KMS-11 (cell line): ENCODE results near the gene HEPN1.

ENCODE experiments used
- H2AFZ ChIP-seq: fragments of 200-600 bp; sonication (generic); 2 replicates; pipeline ENCODE4 v1.6.1; 2016; ENCODE audit warnings: antibody characterized with exemption, mixed run types, low read depth
- H3K27ac ChIP-seq: fragments of 200-600 bp; sonication (generic); 2 replicates; pipeline ENCODE4 v1.6.1; 2016; ENCODE audit warnings: mild to moderate bottlenecking, mixed run types
- H3K27me3 ChIP-seq: fragments of 200-600 bp; sonication (generic); 2 replicates; pipeline ENCODE4 v1.6.1; 2017; ENCODE audit warnings: mild to moderate bottlenecking, low read depth, mixed run types, moderate library complexity; ENCODE audit not compliant: insufficient read depth
- H3K36me3 ChIP-seq: fragments of 200-600 bp; sonication (generic); 2 replicates; pipeline ENCODE4 v1.6.1; 2017; ENCODE audit warnings: mild to moderate bottlenecking, mixed run types; ENCODE audit not compliant: insufficient read depth
- H3K4me1 ChIP-seq: fragments of 200-600 bp; sonication (generic); 2 replicates; pipeline ENCODE4 v1.6.1; 2016; ENCODE audit warnings: mild to moderate bottlenecking, low read depth, mixed run types; ENCODE audit not compliant: poor library complexity, severe bottlenecking
- H3K4me2 ChIP-seq: fragments of 200-600 bp; sonication (generic); 2 replicates; pipeline ENCODE4 v1.7.0; 2016; ENCODE audit warnings: mild to moderate bottlenecking, mixed run types
- H3K4me3 ChIP-seq: fragments of 200-600 bp; sonication (generic); IDR thresholded peaks from 2 replicates; pipeline ENCODE4 v1.6.1; 2017; ENCODE audit warnings: low read depth, low read length, mixed read lengths; ENCODE audit not compliant: insufficient read depth
- H3K79me2 ChIP-seq: fragments of 200-600 bp; sonication (generic); 2 replicates; pipeline ENCODE4 v1.6.1; 2016; ENCODE audit warnings: low read depth, mixed run types; ENCODE audit not compliant: insufficient read depth
- H3K9ac ChIP-seq: fragments of 200-600 bp; sonication (generic); 2 replicates; pipeline ENCODE4 v1.6.1; 2016; ENCODE audit warnings: mild to moderate bottlenecking, mixed run types
- H4K20me1 ChIP-seq: fragments of 200-600 bp; sonication (generic); 2 replicates; pipeline ENCODE4 v1.6.1; 2016; ENCODE audit warnings: mild to moderate bottlenecking, mixed run types; ENCODE audit not compliant: insufficient read depth
- TF ChIP-seq, protein P1 (sequence below): fragments of 200-600 bp; sonication (generic); conservative IDR thresholded peaks from 2 replicates; pipeline ENCODE4 v1.6.1; 2017; ENCODE audit warnings: low read depth, mild to moderate bottlenecking, antibody characterized with exemption, low read length, moderate library complexity, mixed read lengths

Gene HEPN1

DNA sequence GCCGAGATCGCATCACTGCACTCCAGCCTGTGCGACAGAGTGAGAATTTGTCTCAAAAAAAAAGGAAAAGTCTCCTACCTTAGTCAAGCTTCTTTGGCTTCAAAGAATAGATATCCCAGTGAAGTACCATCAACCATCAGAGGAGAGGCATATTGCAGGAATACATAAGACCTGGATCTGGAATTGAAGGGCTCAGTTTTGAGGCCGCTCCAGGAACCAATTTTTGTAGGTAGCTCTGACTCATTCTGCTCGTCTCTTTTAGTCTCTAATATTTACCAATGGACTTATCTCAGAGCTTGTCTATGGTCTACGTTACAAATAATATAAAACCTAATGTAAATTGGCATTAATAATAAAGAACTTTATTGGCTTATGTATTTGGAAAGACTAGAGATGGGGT, 26.8 kb downstream of the HEPN1 start:
- no peaks in the 10 kb centered on the region for H3K4me1 ChIP-seq
- H3K36me3 ChIP-seq = no peaks in the 10 kb centered on the region
- H3K27ac ChIP-seq = no peak overlapping the region
- H2AFZ ChIP-seq = no peak overlapping the region
- H3K4me2 ChIP-seq = no peak overlapping the region
- no peaks in the 10 kb centered on the region for H3K27me3 ChIP-seq
- no peaks in the 10 kb centered on the region for H4K20me1 ChIP-seq
- H3K79me2 ChIP-seq = no peaks in the 10 kb centered on the region
- H3K9ac ChIP-seq = no peak overlapping the region
- H3K4me3 ChIP-seq = no peak overlapping the region
- TF ChIP-seq, protein P1, sequence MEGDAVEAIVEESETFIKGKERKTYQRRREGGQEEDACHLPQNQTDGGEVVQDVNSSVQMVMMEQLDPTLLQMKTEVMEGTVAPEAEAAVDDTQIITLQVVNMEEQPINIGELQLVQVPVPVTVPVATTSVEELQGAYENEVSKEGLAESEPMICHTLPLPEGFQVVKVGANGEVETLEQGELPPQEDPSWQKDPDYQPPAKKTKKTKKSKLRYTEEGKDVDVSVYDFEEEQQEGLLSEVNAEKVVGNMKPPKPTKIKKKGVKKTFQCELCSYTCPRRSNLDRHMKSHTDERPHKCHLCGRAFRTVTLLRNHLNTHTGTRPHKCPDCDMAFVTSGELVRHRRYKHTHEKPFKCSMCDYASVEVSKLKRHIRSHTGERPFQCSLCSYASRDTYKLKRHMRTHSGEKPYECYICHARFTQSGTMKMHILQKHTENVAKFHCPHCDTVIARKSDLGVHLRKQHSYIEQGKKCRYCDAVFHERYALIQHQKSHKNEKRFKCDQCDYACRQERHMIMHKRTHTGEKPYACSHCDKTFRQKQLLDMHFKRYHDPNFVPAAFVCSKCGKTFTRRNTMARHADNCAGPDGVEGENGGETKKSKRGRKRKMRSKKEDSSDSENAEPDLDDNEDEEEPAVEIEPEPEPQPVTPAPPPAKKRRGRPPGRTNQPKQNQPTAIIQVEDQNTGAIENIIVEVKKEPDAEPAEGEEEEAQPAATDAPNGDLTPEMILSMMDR = no peak

DNA sequence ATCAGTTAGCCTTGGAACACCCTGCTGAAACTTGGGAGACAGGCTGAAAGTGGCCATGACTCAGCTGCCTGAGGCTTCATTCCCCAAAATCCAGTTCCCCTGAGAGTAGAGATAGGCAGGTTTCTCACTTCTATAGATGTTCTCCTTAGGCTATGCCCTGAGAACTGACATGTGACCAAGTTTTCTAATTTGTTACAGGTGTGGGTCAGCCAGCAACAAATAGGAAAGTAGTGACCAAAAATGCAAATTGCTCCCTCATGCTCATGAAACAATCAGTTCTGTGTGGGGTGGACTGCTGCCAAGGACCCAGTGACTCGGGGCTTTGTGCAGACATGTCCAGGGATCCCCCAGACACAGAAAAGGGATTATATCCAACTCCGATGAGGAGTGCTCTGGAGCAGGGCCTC, 27.7 kb downstream of the HEPN1 start:
- no peaks in the 10 kb centered on the region for H4K20me1 ChIP-seq
- no peaks in the 10 kb centered on the region for H3K4me1 ChIP-seq
- H3K4me3 ChIP-seq = no peak overlapping the region
- H3K36me3 ChIP-seq = no peaks in the 10 kb centered on the region
- H3K9ac ChIP-seq = no peak overlapping the region
- H3K27me3 ChIP-seq = no peaks in the 10 kb centered on the region
- no peak overlapping the region for H3K4me2 ChIP-seq
- no peak overlapping the region for H3K27ac ChIP-seq
- no peak overlapping the region for H2AFZ ChIP-seq
- TF ChIP-seq, protein P1 = no peak
- H3K79me2 ChIP-seq = no peaks in the 10 kb centered on the region

DNA sequence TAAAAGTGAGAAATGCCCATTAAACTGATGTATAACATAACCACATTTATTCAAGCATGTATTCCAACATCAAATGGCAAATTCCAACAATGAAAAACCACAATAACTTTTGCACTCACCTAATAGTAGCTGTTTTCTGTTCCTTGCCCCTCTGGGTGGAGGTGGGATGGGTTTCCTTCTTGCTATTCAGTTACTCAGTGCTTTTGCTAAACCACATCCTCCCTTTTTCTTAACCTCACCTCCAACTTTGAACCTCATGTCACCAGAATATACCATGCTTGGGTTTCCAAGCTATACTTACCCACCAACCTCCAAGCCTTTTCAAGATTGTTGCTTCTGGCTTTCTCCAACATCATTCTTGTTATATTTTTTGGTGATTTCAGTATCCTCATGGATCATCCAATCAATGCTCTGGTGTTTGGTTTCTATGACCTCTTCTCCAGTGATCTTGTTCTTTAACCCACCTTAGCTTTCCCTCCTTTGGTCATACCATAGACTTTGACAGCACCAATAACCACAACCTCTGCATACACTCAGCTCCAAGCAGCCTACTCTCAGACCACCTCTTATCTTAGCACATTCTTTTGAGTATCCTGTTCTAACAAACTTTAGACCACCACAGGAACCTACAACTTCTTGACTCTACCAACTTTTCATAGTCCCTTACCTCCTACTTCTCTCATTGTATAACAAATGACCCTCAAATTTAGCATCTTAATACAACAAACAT, 31.7 kb downstream of the HEPN1 start:
- Histone ChIP-seq H3K27me3 (no peaks in the 10 kb centered on the region), H3K27ac (no peak overlapping the region), H3K9ac (no peak overlapping the region), H3K79me2 (no peaks in the 10 kb centered on the region), H2AFZ (no peak overlapping the region), H3K4me1 (peaks cover 6% of the 10 kb centered on the region), H3K4me3 (no peak overlapping the region), H4K20me1 (no peaks in the 10 kb centered on the region), H3K4me2 (no peak overlapping the region), H3K36me3 (no peaks in the 10 kb centered on the region)
- TF ChIP-seq, protein P1 = no peak

DNA sequence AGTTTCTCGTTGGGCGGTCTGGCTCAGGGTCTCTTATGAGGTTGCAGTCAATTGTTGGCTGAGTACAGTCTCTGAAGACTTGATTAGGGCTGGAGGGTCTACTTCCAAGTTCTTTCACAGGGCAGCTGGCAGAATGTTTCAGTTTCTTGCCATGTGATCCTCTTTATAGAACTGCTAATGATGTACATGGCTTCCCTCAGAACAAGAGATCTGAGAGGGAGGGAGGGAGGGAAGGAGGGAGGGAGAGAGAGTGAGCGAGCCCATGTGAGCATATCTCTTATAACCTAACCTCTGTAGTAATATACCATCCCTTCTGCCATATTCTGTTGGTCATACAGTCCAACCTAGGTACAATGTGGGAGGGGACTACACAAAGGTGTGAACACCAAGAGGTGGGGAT, 32.3 kb downstream of the HEPN1 start:
- Histone ChIP-seq H4K20me1 (no peaks in the 10 kb centered on the region), H3K36me3 (no peaks in the 10 kb centered on the region), H3K79me2 (no peaks in the 10 kb centered on the region), H3K9ac (no peak overlapping the region), H3K4me2 (no peak overlapping the region), H3K4me1 (peaks cover 6% of the 10 kb centered on the region), H2AFZ (no peak overlapping the region), H3K4me3 (no peak overlapping the region), H3K27ac (no peak overlapping the region), H3K27me3 (no peaks in the 10 kb centered on the region)
- TF ChIP-seq, protein P1 = no peak
